Stomach (tissue), 9 donors: ENCODE results near the gene ATP2C1. TPM values are rescaled to one million over a fixed set of nuclear protein-coding genes. Genes with fewer than 3 reads are reported as not detected.
"Not testable (repeated sequence)": the region's sequence is repeated elsewhere in the genome, so short reads cannot be mapped to it uniquely, and the experiment has no call there.

Source experiments
- DNase-seq, 2 donors: peaks; one replicate each; pipeline versions ENCODE4 v3.0.0 to v3.0.0-alpha.2; 2013 to 2019
- H3K27ac ChIP-seq, 5 donors: fragments of 200-600 bp in 4 of 5; sonication (generic) in 4 of 5; one replicate each; pipeline ENCODE4 v1.5.1; 2013 to 2019; ENCODE audit warnings: mild to moderate bottlenecking in 1 of 5, moderate library complexity in 1 of 5
- H3K27me3 ChIP-seq, 3 donors: fragments of 200-600 bp; sonication (generic); one replicate each; pipeline ENCODE4 v1.5.1; 2017 to 2019; ENCODE audit warnings: mixed run types in 1 of 3
- H3K36me3 ChIP-seq, 4 donors: fragments of 200-600 bp; sonication (generic); 1 replicate in 3 of 4; 2 replicates in 1 of 4; pipeline ENCODE4 v1.5.1; 2016 to 2019
- H3K4me1 ChIP-seq, 4 donors: fragments of 200-600 bp; sonication (generic); one replicate each; pipeline ENCODE4 v1.5.1; 2016 to 2019
- H3K4me3 ChIP-seq, 4 donors: fragments of 200-600 bp; sonication (generic) in 3 of 4; one replicate each; pipeline ENCODE4 v1.5.1; 2016 to 2019; ENCODE audit warnings: mild to moderate bottlenecking in 1 of 4
- H3K9me3 ChIP-seq, 4 donors: fragments of 200-600 bp; sonication (generic); one replicate each; pipeline ENCODE4 v1.5.1; 2016 to 2019
- EP300 ChIP-seq: sonication (generic); formaldehyde crosslinking; IDR thresholded peaks from one replicate; pipeline ENCODE4 v1.6.1; 2017; ENCODE audit warnings: antibody characterized with exemption
- POLR2A ChIP-seq, 4 donors: fragments of 450-650 bp; IDR thresholded peaks; one replicate each; pipeline ENCODE4 v1.6.1; 2016; ENCODE audit warnings: antibody characterized with exemption in 4 of 4, control low read depth in 2 of 4, mild to moderate bottlenecking in 1 of 4, moderate library complexity in 1 of 4
- POLR2AphosphoS5 ChIP-seq, 3 donors: sonication (generic); formaldehyde crosslinking; IDR thresholded peaks; one replicate each; pipeline ENCODE4 v1.6.1; 2016; ENCODE audit warnings: antibody characterized with exemption in 3 of 3
- WGBS, 5 donors: extraction: QIAGEN DNeasy Blood & Tissue Kit in 3 of 5; methylation state at CpG; one replicate each; pipeline versions ENCODE4 v1.1.5 to v1.1.7; 2013 to 2018; 5-methylcytosine and 5-hydroxymethylcytosine counted together
- intact Hi-C: fragments of 100-400 bp; cut with DNase I; formaldehyde crosslinking; loops from one replicate; pipeline ENCODE4 v1.15.1; 2023; ENCODE audit warnings: low total_unique reads
- polyA plus RNA-seq, 3 donors: library from polyadenylated mRNA; stranded (reverse); fragments of 200-250 nt; gene quantifications; one replicate each; pipeline ENCODE4 v1.2.3, GENCODE V29; 2013
- total RNA-seq, 5 donors: library from RNA; depleted of rRNA; stranded (reverse); fragments of >200 nt; gene quantifications; one replicate each; pipeline versions ENCODE4 v1.1.0 to v1.2.3, GENCODE V29; 2014 to 2016
- TF ChIP-seq, protein P1 (sequence below), 7 experiments: fragments of 450-650 bp in 4 of 7; fragments of 200-600 bp in 3 of 7; sonication (generic) in 3 of 7; IDR thresholded peaks; one replicate each; pipeline ENCODE4 v1.5.1; 2016 to 2019; ENCODE audit warnings: antibody characterized with exemption in 7 of 7, control low read depth in 2 of 7, mild to moderate bottlenecking in 1 of 7
- donor health status: healthy with polysubstance abuse.
- donor health status: Bipolar disorder and iron deficiency.
- donor health status: healthy.

Gene ATP2C1
- total and polyA plus RNA-seq, 8 donors: 10.5 to 114 (median 33.0) TPM

DNA sequence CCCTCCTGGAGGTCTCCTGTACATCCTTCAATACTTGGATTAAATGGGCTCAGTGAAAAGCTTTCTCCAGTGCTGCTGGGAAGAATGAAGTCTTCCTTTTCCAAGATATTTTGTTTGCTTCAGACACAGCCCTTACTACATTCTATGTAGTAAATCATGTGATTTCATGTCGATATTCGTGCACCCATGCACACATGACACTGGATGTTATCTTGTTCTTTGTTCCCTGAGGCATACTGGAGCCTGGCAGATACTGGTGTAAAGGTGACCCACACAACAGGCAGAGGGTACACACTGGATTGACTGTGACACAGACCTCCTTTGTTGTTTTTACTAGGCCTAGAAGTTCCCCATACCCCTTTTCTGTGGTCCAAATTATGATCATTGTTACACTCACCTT is 40.3 kb upstream of the ATP2C1 start:
- Histone ChIP-seq H3K27me3 (no peaks in the 10 kb centered on the region), H3K4me1 (peaks cover 13 to 39% (median 30%) of the 10 kb centered on the region in 4 donors), H3K27ac (no peak overlapping the region), H3K9me3 (no peaks in the 10 kb centered on the region), H3K36me3 (no peaks in the 10 kb centered on the region), H3K4me3 (no peak overlapping the region)
- no peak for TF ChIP-seq POLR2AphosphoS5 (IDR thresholded peaks at IDR 0.05)
- TF ChIP-seq, protein P1, sequence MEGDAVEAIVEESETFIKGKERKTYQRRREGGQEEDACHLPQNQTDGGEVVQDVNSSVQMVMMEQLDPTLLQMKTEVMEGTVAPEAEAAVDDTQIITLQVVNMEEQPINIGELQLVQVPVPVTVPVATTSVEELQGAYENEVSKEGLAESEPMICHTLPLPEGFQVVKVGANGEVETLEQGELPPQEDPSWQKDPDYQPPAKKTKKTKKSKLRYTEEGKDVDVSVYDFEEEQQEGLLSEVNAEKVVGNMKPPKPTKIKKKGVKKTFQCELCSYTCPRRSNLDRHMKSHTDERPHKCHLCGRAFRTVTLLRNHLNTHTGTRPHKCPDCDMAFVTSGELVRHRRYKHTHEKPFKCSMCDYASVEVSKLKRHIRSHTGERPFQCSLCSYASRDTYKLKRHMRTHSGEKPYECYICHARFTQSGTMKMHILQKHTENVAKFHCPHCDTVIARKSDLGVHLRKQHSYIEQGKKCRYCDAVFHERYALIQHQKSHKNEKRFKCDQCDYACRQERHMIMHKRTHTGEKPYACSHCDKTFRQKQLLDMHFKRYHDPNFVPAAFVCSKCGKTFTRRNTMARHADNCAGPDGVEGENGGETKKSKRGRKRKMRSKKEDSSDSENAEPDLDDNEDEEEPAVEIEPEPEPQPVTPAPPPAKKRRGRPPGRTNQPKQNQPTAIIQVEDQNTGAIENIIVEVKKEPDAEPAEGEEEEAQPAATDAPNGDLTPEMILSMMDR (IDR thresholded peaks at IDR 0.05): no peak
- TF ChIP-seq EP300: no peak
- no peak for TF ChIP-seq POLR2A (IDR thresholded peaks at IDR 0.05)
- no peak for DNase-seq
- intact Hi-C loops: no loop called here
- WGBS, 5 donors: 38 to 63% (median 41%) methylated on average over 2 of the region's 2 CpGs

- H3K4me3 ChIP-seq: no peak overlapping the region
- TF ChIP-seq POLR2A (IDR thresholded peaks at IDR 0.05): no peak
- no peak for TF ChIP-seq EP300
- TF ChIP-seq, protein P1 (IDR thresholded peaks at IDR 0.05): no peak
- TF ChIP-seq POLR2AphosphoS5 (IDR thresholded peaks at IDR 0.05): no peak
- no peaks in the 10 kb centered on the region for H3K9me3 ChIP-seq
- H3K36me3 ChIP-seq: no peaks in the 10 kb centered on the region
- no peak for DNase-seq
- no peaks in the 10 kb centered on the region for H3K27me3 ChIP-seq
- WGBS, 5 donors: 85 to 93% (median 89%) methylated on average over 5 of the region's 5 CpGs
- intact Hi-C loops: no loop called here
- peaks cover 13 to 32% (median 23%) of the 10 kb centered on the region in 4 donors for H3K4me1 ChIP-seq
- no peak overlapping the region for H3K27ac ChIP-seq
Measured at GRCh38 chr3:130854208-130854864, 39.5 kb upstream of the ATP2C1 start.

GRCh38 chr3:130857336-130858026 is 36.4 kb upstream of the ATP2C1 start:
- Histone ChIP-seq H3K27me3 (no peaks in the 10 kb centered on the region), H3K27ac (peak overlapping the region in 1 of 5 donors; percentile 33), H3K4me1 (peaks cover 0 to 3% (median 0%) of the 10 kb centered on the region in 4 donors), H3K36me3 (no peaks in the 10 kb centered on the region), H3K9me3 (no peaks in the 10 kb centered on the region), H3K4me3 (no peak overlapping the region)
- DNase-seq: no peak
- TF ChIP-seq POLR2AphosphoS5 (IDR thresholded peaks at IDR 0.05) (no peak), EP300 (no peak), POLR2A (IDR thresholded peaks at IDR 0.05) (no peak)
- TF ChIP-seq, protein P1 (IDR thresholded peaks at IDR 0.05): no peak
- intact Hi-C loops: no loop called here
- 39 to 50% (median 45%) methylated on average over 4 of the region's 4 CpGs for WGBS, 5 donors

- H3K27ac ChIP-seq, DNase-seq, H3K36me3 ChIP-seq, H3K4me3 ChIP-seq, H3K27me3 ChIP-seq, H3K4me1 ChIP-seq, intact Hi-C loops, H3K9me3 ChIP-seq: not testable (repeated sequence)
- WGBS, 5 donors: 93 to 94% (median 93%) methylated on average over 8 of the region's 8 CpGs
Measured at GRCh38 chr3:130862130-130862529, 31.8 kb upstream of the ATP2C1 start.

GRCh38 chr3:130865489-130865888 is 28.4 kb upstream of the ATP2C1 start:
- intact Hi-C loops: no loop called here
- Histone ChIP-seq H3K36me3 (no peaks in the 10 kb centered on the region), H3K4me1 (no peaks in the 10 kb centered on the region), H3K27ac (no peak overlapping the region), H3K9me3 (no peaks in the 10 kb centered on the region), H3K4me3 (no peak overlapping the region), H3K27me3 (no peaks in the 10 kb centered on the region)
- TF ChIP-seq POLR2A (IDR thresholded peaks at IDR 0.05) (no peak), POLR2AphosphoS5 (IDR thresholded peaks at IDR 0.05) (no peak), EP300 (no peak)
- TF ChIP-seq, protein P1 (IDR thresholded peaks at IDR 0.05): no peak
- 87 to 98% (median 98%) methylated on average over 2 of the region's 2 CpGs for WGBS, 5 donors
- no peak for DNase-seq
